HepG2 (cell line): ENCODE data around the gene PPHLN1. TPM values are rescaled to one million over a fixed set of nuclear protein-coding genes. Genes with fewer than 3 reads are reported as not detected.

Source experiments
- BHLHE40 ChIP-seq: IDR thresholded peaks from 2 replicates; pipeline ENCODE4 v1.6.1; 2011; ENCODE audit warnings: low read length, improper control_type of control experiment
- BRD4 ChIP-seq: sonication (generic); formaldehyde crosslinking; IDR thresholded peaks from 2 replicates; pipeline ENCODE4 v1.4.0; 2020; ENCODE audit warnings: missing genetic modification reagents
- ELK4 ChIP-seq: sonication (generic); formaldehyde crosslinking; IDR thresholded peaks from 2 replicates; pipeline ENCODE4 v1.9.0; 2021; ENCODE audit warnings: missing genetic modification reagents, borderline replicate concordance
- MTA1 ChIP-seq: sonication (generic); formaldehyde crosslinking; IDR thresholded peaks from 2 replicates; pipeline ENCODE4 v1.4.0; 2020; ENCODE audit warnings: missing genetic modification reagents, mild to moderate bottlenecking, borderline replicate concordance
- MTERF4 ChIP-seq: sonication (generic); formaldehyde crosslinking; IDR thresholded peaks from 2 replicates; pipeline ENCODE4 v1.8.0; 2023; ENCODE audit warnings: mild to moderate bottlenecking, missing genetic modification reagents
- NR2F2 ChIP-seq: IDR thresholded peaks from 2 replicates; pipeline ENCODE4 v1.6.1; 2012; ENCODE audit warnings: low read depth, inconsistent platforms, borderline replicate concordance
- POGK ChIP-seq: sonication (generic); formaldehyde crosslinking; conservative IDR thresholded peaks from 2 replicates; pipeline ENCODE4 v1.8.0; 2022; ENCODE audit warnings: mild to moderate bottlenecking, moderate library complexity, missing genetic modification reagents
- SALL2 ChIP-seq: sonication (generic); formaldehyde crosslinking; IDR thresholded peaks from 2 replicates; pipeline ENCODE4 v1.8.1; 2023; ENCODE audit warnings: mild to moderate bottlenecking, missing genetic modification reagents, inconsistent platforms
- SNAPC4 ChIP-seq: sonication (generic); formaldehyde crosslinking; IDR thresholded peaks from 2 replicates; pipeline ENCODE4 v1.4.0; 2020; ENCODE audit warnings: mild to moderate bottlenecking, missing genetic modification reagents
- ZBTB21 ChIP-seq: sonication (generic); formaldehyde crosslinking; IDR thresholded peaks from 2 replicates; pipeline ENCODE4 v1.4.0; 2020; ENCODE audit warnings: missing genetic modification reagents
- ZNF256 ChIP-seq: sonication (generic); formaldehyde crosslinking; conservative IDR thresholded peaks from 2 replicates; pipeline ENCODE4 v1.4.0; 2020; ENCODE audit warnings: missing genetic modification reagents
- ZNF292 ChIP-seq: sonication (generic); formaldehyde crosslinking; IDR thresholded peaks from 2 replicates; pipeline ENCODE4 v1.8.1; 2022; ENCODE audit warnings: mild to moderate bottlenecking, low read depth, missing genetic modification reagents, borderline replicate concordance
- ZNF432 ChIP-seq: sonication (generic); formaldehyde crosslinking; IDR thresholded peaks from 2 replicates; pipeline ENCODE4 v1.5.0; 2020; ENCODE audit warnings: missing genetic modification reagents, mild to moderate bottlenecking, borderline replicate concordance
- ZNF550 ChIP-seq: sonication (generic); formaldehyde crosslinking; IDR thresholded peaks from 2 replicates; pipeline ENCODE4 v1.4.0; 2020; ENCODE audit warnings: mild to moderate bottlenecking, missing genetic modification reagents, borderline replicate concordance
- ZNF567 ChIP-seq: sonication (generic); formaldehyde crosslinking; IDR thresholded peaks from 2 replicates; pipeline ENCODE4 v1.8.1; 2023; ENCODE audit warnings: mild to moderate bottlenecking, missing genetic modification reagents, borderline replicate concordance
- ZNF615 ChIP-seq: sonication (generic); formaldehyde crosslinking; IDR thresholded peaks from 2 replicates; pipeline ENCODE4 v1.5.0; 2020; ENCODE audit warnings: mild to moderate bottlenecking, missing genetic modification reagents, borderline replicate concordance
- ZNF619 ChIP-seq: sonication (generic); formaldehyde crosslinking; IDR thresholded peaks from 2 replicates; pipeline ENCODE4 v1.4.0; 2020; ENCODE audit warnings: mild to moderate bottlenecking, missing genetic modification reagents
- ZNF883 ChIP-seq: sonication (generic); formaldehyde crosslinking; IDR thresholded peaks from 2 replicates; pipeline ENCODE4 v1.5.1; 2020; ENCODE audit warnings: mild to moderate bottlenecking, missing genetic modification reagents; ENCODE audit errors: not compliant biosample characterization
- polyA plus RNA-seq, 8 experiments: library from polyadenylated mRNA; depleted of rRNA in 3 of 8; stranded (reverse) in 7 of 8; unstranded in 1 of 8; fragments of >200 nt; fragmentation: Illumina TruSeq in 4 of 8; extraction: Trizol in 4 of 8; gene quantifications; 2 replicates each; pipeline versions ENCODE4 v1.2.1 to v1.2.3, GENCODE V29; 2011 to 2016; ENCODE audit warnings: low read depth in 4 of 8, missing spikeins in 1 of 8, mixed read lengths in 1 of 8; ENCODE audit not compliant: insufficient read depth in 1 of 8
- total RNA-seq, 5 experiments: library from RNA; depleted of rRNA; stranded (reverse); fragments of >200 nt; fragmentation: Illumina TruSeq; extraction: Trizol; gene quantifications; 2 replicates each; pipeline ENCODE4 v1.2.3, GENCODE V29; 2016; ENCODE audit warnings: low read depth in 1 of 5

PPHLN1 gene
- total and polyA plus RNA-seq, 2 of the 13 experiments (the other 11 are each of a cell fraction or from before 2014, with no cell fraction given): 43.4 to 66.0 TPM

- TF ChIP-seq ZNF432 (CRISPR knock-in tag): no peak
- no peak for TF ChIP-seq ZNF619
- TF ChIP-seq ZNF615: no peak
- no peak for TF ChIP-seq SALL2 (CRISPR knock-in tag)
- TF ChIP-seq MTERF4: no peak
- peak; percentile 38; the same call in 1 of the 2 replicates for TF ChIP-seq ZBTB21 (CRISPR knock-in tag)
- no peak for TF ChIP-seq NR2F2
- no peak for TF ChIP-seq BRD4 (CRISPR knock-in tag)
- no peak for TF ChIP-seq ZNF883 (CRISPR knock-in tag)
- no peak; the same call in 1 of the 2 replicates for TF ChIP-seq MTA1
- peak; percentile 60; the same call in 1 of the 2 replicates for TF ChIP-seq ZNF292 (CRISPR knock-in tag)
- TF ChIP-seq ZNF550: no peak
- TF ChIP-seq SNAPC4 (CRISPR knock-in tag): peak; percentile 71; the same call in 1 of the 2 replicates
- TF ChIP-seq BHLHE40: peak; percentile 61
- TF ChIP-seq ZNF567 (CRISPR knock-in tag): no peak
- no peak for TF ChIP-seq ZNF256 (CRISPR knock-in tag)
- 0 out of 2 replicates have a peak, but pooled peaks have one; percentile 43 for TF ChIP-seq POGK (CRISPR knock-in tag)
- no peak for TF ChIP-seq ELK4 (CRISPR knock-in tag)
Observed at GRCh38 chr12:42325653-42326474, at the start of gene PPHLN1, which contains the start of gene ZCRB1 (continued).
